SK-N-SH (cell line): ENCODE results near the gene GRK5. TPM values are rescaled to one million over a fixed set of nuclear protein-coding genes. Genes with fewer than 3 reads are reported as not detected.

Experiments used
- CTCF ChIA-PET: fragments of 300-600, 350-600 bp; formaldehyde crosslinking; extraction: SDS; loops from one replicate; lab custom pipeline; 2021; lab: Yijun Ruan, JAX
- POLR2A ChIA-PET: fragments of 350-600 bp; sonication (Branson Sonifier 250); formaldehyde crosslinking; extraction: SDS; loops from one replicate; lab custom pipeline; 2020; ENCODE audit warnings: antibody characterized with exemption, inconsistent platforms; lab: Yijun Ruan, JAX
- DNase-seq: peaks from one replicate; pipeline ENCODE4 v3.0.0; 2012
- H2AFZ ChIP-seq: fragments of 200-600 bp; sonication (generic); 2 replicates; pipeline ENCODE4 v1.8.1; 2016; ENCODE audit warnings: antibody characterized with exemption, mild to moderate bottlenecking, low read depth
- H3F3A ChIP-seq: fragments of 200-600 bp; sonication (generic); replicated peaks from 2 replicates; pipeline ENCODE3; 2016; ENCODE audit warnings: antibody characterized with exemption, mild to moderate bottlenecking; ENCODE audit not compliant: insufficient read depth
- H3K27ac ChIP-seq, 2 experiments: fragments of 200-500 bp in 1 of 2; fragments of 200-600 bp in 1 of 2; sonication (Bioruptor generic) in 1 of 2; sonication (generic), shearing (Covaris generic) in 1 of 2; 2 replicates each; pipeline versions ENCODE4 v1.5.1 to v1.6.1; 2014 to 2016; ENCODE audit warnings: low read depth in 2 of 2, inconsistent platforms in 1 of 2, low read length in 1 of 2, mild to moderate bottlenecking in 1 of 2, mixed read lengths in 1 of 2
- H3K27me3 ChIP-seq: fragments of 200-600 bp; sonication (generic), shearing (Covaris generic); 2 replicates; pipeline ENCODE4 v1.6.1; 2016; ENCODE audit warnings: mixed run types; ENCODE audit not compliant: insufficient read depth
- H3K36me3 ChIP-seq, 2 experiments: fragments of 200-500 bp in 1 of 2; fragments of 200-600 bp in 1 of 2; sonication (Bioruptor generic) in 1 of 2; sonication (generic) in 1 of 2; replicated peaks in 1 of 2; 2 replicates each; pipeline versions ENCODE3 to v1.5.1; 2014 to 2016; ENCODE audit warnings: low read length in 1 of 2, mild to moderate bottlenecking in 1 of 2; ENCODE audit not compliant: insufficient read depth in 2 of 2, control insufficient read depth in 1 of 2
- H3K4me1 ChIP-seq, 2 experiments: fragments of 200-500 bp in 1 of 2; fragments of 200-600 bp in 1 of 2; sonication (Bioruptor generic) in 1 of 2; sonication (generic), shearing (Covaris generic) in 1 of 2; 2 replicates each; pipeline versions ENCODE4 v1.5.1 to v1.6.1; 2014 to 2016; ENCODE audit warnings: low read depth in 1 of 2, low read length in 1 of 2, mixed run types in 1 of 2; ENCODE audit not compliant: insufficient read depth in 2 of 2, control insufficient read depth in 1 of 2
- H3K4me2 ChIP-seq: fragments of 200-600 bp; sonication (generic), shearing (Covaris generic); 2 replicates; pipeline ENCODE4 v1.6.1; 2017; ENCODE audit warnings: mixed run types
- H3K4me3 ChIP-seq, 2 experiments: fragments of 200-500 bp in 1 of 2; fragments of 200-600 bp in 1 of 2; sonication (Bioruptor generic) in 1 of 2; sonication (generic), shearing (Covaris generic) in 1 of 2; 2 replicates each; pipeline versions ENCODE4 v1.5.1 to v1.8.1; 2014 to 2016; ENCODE audit warnings: low read depth in 2 of 2, inconsistent platforms in 1 of 2, low read length in 1 of 2, mild to moderate bottlenecking in 1 of 2, mixed read lengths in 1 of 2, moderate library complexity in 1 of 2
- H3K79me2 ChIP-seq: fragments of 200-600 bp; sonication (generic); 2 replicates; pipeline ENCODE4 v1.8.1; 2017; ENCODE audit warnings: mild to moderate bottlenecking; ENCODE audit not compliant: insufficient read depth
- H3K9ac ChIP-seq: fragments of 200-600 bp; sonication (generic); 2 replicates; pipeline ENCODE4 v1.6.1; 2017; ENCODE audit warnings: mixed run types
- H3K9me2 ChIP-seq: fragments of 200-600 bp; sonication (generic); 2 replicates; pipeline ENCODE4 v1.6.1; 2017; ENCODE audit warnings: mixed run types
- H3K9me3 ChIP-seq: fragments of 200-600 bp; sonication (generic); 2 replicates; pipeline ENCODE4 v1.6.1; 2017; ENCODE audit warnings: mixed run types, mild to moderate bottlenecking, moderate library complexity
- H4K20me1 ChIP-seq: fragments of 200-600 bp; sonication (generic); 2 replicates; pipeline ENCODE4 v1.6.1; 2017; ENCODE audit warnings: mild to moderate bottlenecking, mixed run types; ENCODE audit not compliant: insufficient read depth
- ELF1 ChIP-seq: IDR thresholded peaks from 2 replicates; pipeline ENCODE4 v1.4.0; 2012
- EZH2phosphoT487 ChIP-seq: fragments of 200-600 bp; sonication (generic); IDR thresholded peaks from 2 replicates; pipeline ENCODE4 v1.6.1; 2017; ENCODE audit warnings: low read depth, mixed run types, mild to moderate bottlenecking, antibody characterized with exemption, moderate library complexity, borderline replicate concordance
- FOSL2 ChIP-seq: IDR thresholded peaks from 2 replicates; pipeline ENCODE4 v1.4.0; 2012; ENCODE audit warnings: low read depth, mild to moderate bottlenecking, moderate library complexity, borderline replicate concordance
- FOXM1 ChIP-seq: IDR thresholded peaks from 2 replicates; pipeline ENCODE4 v1.4.0; 2012; ENCODE audit warnings: low read depth, mild to moderate bottlenecking
- GATA2 ChIP-seq: sonication (generic); formaldehyde crosslinking; IDR thresholded peaks from 2 replicates; pipeline ENCODE4 v1.5.0; 2020; ENCODE audit warnings: mild to moderate bottlenecking, missing genetic modification reagents
- JUND ChIP-seq: IDR thresholded peaks from 2 replicates; pipeline ENCODE4 v1.4.0; 2012
- MEF2A ChIP-seq: IDR thresholded peaks from 2 replicates; pipeline ENCODE4 v1.4.0; 2012; ENCODE audit warnings: low read depth, borderline replicate concordance
- NFIC ChIP-seq: IDR thresholded peaks from 2 replicates; pipeline ENCODE4 v1.4.0; 2012; ENCODE audit warnings: borderline replicate concordance
- POLR2AphosphoS5 ChIP-seq: IDR thresholded peaks from 2 replicates; pipeline ENCODE4 v1.6.1; 2012; ENCODE audit warnings: low read depth, low read length
- RXRA ChIP-seq: IDR thresholded peaks from 2 replicates; pipeline ENCODE4 v1.4.0; 2012; ENCODE audit warnings: low read depth, mild to moderate bottlenecking, borderline replicate concordance
- SIN3A ChIP-seq: IDR thresholded peaks from 2 replicates; pipeline ENCODE4 v1.6.1; 2012; ENCODE audit warnings: low read depth, mild to moderate bottlenecking, low read length, moderate library complexity, borderline replicate concordance
- TCF12 ChIP-seq: IDR thresholded peaks from 2 replicates; pipeline ENCODE4 v1.4.0; 2012
- TEAD4 ChIP-seq: IDR thresholded peaks from 2 replicates; pipeline ENCODE4 v1.4.0; 2012; ENCODE audit warnings: mild to moderate bottlenecking, borderline replicate concordance; ENCODE audit not compliant: insufficient read depth
- WGBS: methylation state at CpG from one replicate; pipeline ENCODE4 v1.1.6; 2017; ENCODE audit warnings: low lambda C conversion rate; 5-methylcytosine and 5-hydroxymethylcytosine counted together
- polyA plus RNA-seq, 3 experiments: library from polyadenylated mRNA; depleted of rRNA; stranded (reverse); fragments of >200 nt; gene quantifications; 2 replicates each; pipeline ENCODE4 v1.2.3, GENCODE V29; 2012
- TF ChIP-seq, protein P1 (sequence below): fragments of 150-350 bp; IDR thresholded peaks from 2 replicates; pipeline ENCODE4 v1.6.1; 2017; ENCODE audit warnings: antibody characterized with exemption, low read length, low read depth, borderline replicate concordance
- TF ChIP-seq, protein P2 (sequence below): IDR thresholded peaks from 2 replicates; pipeline ENCODE4 v1.4.0; 2012; ENCODE audit warnings: low read depth, borderline replicate concordance
- TF ChIP-seq, protein P3 (sequence below): IDR thresholded peaks from 2 replicates; pipeline ENCODE4 v1.4.0; 2012; ENCODE audit warnings: low read depth, borderline replicate concordance
- TF ChIP-seq, protein P4 (sequence below): IDR thresholded peaks from 2 replicates; pipeline ENCODE4 v1.6.1; 2012; ENCODE audit warnings: mild to moderate bottlenecking, low read depth, low read length, moderate library complexity

Gene GRK5
- polyA plus RNA-seq, 1 of the 3 experiments (the other 2 are of a cell fraction) = 12.1 TPM

DNA sequence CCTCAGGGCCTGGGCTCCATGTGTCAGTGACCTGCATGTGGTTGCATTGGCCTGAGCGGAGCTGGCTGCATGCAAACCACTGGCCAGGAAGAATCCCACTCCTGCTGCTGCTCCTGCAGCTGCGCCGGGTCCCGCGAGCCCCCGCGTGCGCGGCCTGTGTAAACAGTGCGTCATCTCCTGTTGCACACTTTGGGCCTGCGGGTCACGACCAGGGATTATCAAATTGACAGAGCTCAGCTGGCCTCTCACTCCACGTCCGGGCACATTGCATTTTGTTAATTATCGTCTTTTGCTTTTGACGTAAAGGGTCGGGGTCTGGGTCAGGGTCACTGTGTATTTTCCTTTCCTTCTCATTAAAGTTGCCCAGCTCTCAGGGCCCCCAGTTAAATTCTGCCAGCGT is 202.5 kb downstream of the GRK5 start (continued):
- TF ChIP-seq TEAD4 (no peak), JUND (no peak), FOXM1 (no peak), SIN3A (no peak)
- TF ChIP-seq, all 33 proteins: peak for 0

DNA sequence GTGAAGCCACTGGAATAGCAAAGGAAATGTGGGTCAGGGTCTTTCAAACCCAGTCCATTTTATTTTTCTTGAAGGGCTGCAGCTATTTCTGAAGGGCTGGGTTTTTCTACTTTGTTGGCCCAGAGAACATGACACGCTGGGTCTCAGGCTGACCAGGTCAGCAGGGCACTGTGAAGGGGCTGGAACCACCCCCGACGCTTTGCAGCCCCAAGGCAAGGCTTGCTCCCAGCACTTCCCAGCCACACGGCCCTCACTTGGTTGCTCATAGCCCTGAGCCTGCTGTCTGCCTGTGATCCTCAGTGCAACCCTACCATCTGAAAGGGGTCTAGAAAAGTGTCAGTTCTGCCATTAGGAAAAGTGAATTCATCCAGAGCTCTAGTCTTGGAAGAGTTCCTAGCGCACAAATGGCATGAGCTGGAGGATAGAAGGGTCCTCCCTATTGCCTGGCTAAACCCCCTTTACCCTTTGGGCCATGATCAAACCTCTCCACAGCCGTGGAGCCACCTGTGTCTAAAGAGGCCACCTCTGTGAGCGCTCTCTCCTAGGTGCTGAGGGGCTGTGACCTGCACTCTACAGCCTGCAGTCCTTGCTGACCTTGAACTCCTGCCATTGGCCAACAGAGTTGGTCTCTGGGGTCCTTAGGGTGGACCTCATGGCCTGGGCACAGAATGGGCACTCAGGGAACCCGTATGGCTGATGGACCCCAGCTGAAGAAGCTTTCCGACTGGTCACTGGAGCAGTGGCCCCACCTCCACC is 203.2 kb downstream of the GRK5 start:
- H3K79me2 ChIP-seq = no peaks in the 10 kb centered on the region
- no peak overlapping the region for H3K27ac ChIP-seq
- no peak overlapping the region for H2AFZ ChIP-seq
- no peak overlapping the region for H3K9ac ChIP-seq
- no peaks in the 10 kb centered on the region for H3K27me3 ChIP-seq
- POLR2A ChIA-PET = interaction anchor here (0.6 kb wide), 1 partner anchor 252 kb away, joined by 3 read pairs; no protein-coding TSS in a partner anchor
- H4K20me1 ChIP-seq = no peaks in the 10 kb centered on the region
- H3K9me3 ChIP-seq = no peaks in the 10 kb centered on the region
- H3K4me3 ChIP-seq = no peak overlapping the region
- H3F3A ChIP-seq = no peaks in the 10 kb centered on the region
- WGBS = 95% methylated on average over 8 of the region's 9 CpGs
- H3K9me2 ChIP-seq = no peaks in the 10 kb centered on the region
- H3K4me1 ChIP-seq = peaks cover 7 to 53% of the 10 kb centered on the region in 2 experiments; a peak in 2 of 4 replicates
- CTCF ChIA-PET = interaction anchor here (0.6 to 7.3 kb wide), 6 partner anchors 8 to 595 kb away, joined by 3 to 87 read pairs (median 4); partner anchors contain the start of gene GRK5
- TF ChIP-seq, protein P1, sequence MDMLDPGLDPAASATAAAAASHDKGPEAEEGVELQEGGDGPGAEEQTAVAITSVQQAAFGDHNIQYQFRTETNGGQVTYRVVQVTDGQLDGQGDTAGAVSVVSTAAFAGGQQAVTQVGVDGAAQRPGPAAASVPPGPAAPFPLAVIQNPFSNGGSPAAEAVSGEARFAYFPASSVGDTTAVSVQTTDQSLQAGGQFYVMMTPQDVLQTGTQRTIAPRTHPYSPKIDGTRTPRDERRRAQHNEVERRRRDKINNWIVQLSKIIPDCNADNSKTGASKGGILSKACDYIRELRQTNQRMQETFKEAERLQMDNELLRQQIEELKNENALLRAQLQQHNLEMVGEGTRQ = no peak
- TF ChIP-seq RXRA (no peak), GATA2 (CRISPR knock-in tag) (no peak), TCF12 (no peak), ELF1 (no peak), POLR2AphosphoS5 (no peak), FOSL2 (no peak), NFIC (no peak), EZH2phosphoT487 (no peak), MEF2A (no peak)
- TF ChIP-seq, protein P2, sequence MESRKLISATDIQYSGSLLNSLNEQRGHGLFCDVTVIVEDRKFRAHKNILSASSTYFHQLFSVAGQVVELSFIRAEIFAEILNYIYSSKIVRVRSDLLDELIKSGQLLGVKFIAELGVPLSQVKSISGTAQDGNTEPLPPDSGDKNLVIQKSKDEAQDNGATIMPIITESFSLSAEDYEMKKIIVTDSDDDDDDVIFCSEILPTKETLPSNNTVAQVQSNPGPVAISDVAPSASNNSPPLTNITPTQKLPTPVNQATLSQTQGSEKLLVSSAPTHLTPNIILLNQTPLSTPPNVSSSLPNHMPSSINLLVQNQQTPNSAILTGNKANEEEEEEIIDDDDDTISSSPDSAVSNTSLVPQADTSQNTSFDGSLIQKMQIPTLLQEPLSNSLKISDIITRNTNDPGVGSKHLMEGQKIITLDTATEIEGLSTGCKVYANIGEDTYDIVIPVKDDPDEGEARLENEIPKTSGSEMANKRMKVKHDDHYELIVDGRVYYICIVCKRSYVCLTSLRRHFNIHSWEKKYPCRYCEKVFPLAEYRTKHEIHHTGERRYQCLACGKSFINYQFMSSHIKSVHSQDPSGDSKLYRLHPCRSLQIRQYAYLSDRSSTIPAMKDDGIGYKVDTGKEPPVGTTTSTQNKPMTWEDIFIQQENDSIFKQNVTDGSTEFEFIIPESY = no peak
- TF ChIP-seq, protein P3, sequence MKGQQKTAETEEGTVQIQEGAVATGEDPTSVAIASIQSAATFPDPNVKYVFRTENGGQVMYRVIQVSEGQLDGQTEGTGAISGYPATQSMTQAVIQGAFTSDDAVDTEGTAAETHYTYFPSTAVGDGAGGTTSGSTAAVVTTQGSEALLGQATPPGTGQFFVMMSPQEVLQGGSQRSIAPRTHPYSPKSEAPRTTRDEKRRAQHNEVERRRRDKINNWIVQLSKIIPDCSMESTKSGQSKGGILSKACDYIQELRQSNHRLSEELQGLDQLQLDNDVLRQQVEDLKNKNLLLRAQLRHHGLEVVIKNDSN = no peak
- TF ChIP-seq, protein P4, sequence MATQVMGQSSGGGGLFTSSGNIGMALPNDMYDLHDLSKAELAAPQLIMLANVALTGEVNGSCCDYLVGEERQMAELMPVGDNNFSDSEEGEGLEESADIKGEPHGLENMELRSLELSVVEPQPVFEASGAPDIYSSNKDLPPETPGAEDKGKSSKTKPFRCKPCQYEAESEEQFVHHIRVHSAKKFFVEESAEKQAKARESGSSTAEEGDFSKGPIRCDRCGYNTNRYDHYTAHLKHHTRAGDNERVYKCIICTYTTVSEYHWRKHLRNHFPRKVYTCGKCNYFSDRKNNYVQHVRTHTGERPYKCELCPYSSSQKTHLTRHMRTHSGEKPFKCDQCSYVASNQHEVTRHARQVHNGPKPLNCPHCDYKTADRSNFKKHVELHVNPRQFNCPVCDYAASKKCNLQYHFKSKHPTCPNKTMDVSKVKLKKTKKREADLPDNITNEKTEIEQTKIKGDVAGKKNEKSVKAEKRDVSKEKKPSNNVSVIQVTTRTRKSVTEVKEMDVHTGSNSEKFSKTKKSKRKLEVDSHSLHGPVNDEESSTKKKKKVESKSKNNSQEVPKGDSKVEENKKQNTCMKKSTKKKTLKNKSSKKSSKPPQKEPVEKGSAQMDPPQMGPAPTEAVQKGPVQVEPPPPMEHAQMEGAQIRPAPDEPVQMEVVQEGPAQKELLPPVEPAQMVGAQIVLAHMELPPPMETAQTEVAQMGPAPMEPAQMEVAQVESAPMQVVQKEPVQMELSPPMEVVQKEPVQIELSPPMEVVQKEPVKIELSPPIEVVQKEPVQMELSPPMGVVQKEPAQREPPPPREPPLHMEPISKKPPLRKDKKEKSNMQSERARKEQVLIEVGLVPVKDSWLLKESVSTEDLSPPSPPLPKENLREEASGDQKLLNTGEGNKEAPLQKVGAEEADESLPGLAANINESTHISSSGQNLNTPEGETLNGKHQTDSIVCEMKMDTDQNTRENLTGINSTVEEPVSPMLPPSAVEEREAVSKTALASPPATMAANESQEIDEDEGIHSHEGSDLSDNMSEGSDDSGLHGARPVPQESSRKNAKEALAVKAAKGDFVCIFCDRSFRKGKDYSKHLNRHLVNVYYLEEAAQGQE = no peak
- H3K36me3 ChIP-seq = no peaks in the 10 kb centered on the region
- no peak overlapping the region for H3K4me2 ChIP-seq
- no peak for DNase-seq
